Prostate gland (tissue), 2 donors: ENCODE measurements around the gene IRAK3. TPM values are rescaled to one million over a fixed set of nuclear protein-coding genes. Genes with fewer than 3 reads are reported as not detected.

ENCODE experiments used
- DNase-seq: peaks from one replicate; pipeline ENCODE4 v3.0.0-alpha.2; 2019; ENCODE audit warnings: low spot score
- H3K27ac ChIP-seq, 2 donors: fragments of 200-600 bp; sonication (generic); 2 replicates each; pipeline ENCODE4 v1.5.1; 2017 to 2019
- H3K27me3 ChIP-seq: fragments of 200-600 bp; sonication (generic); replicated peaks from 2 replicates; pipeline ENCODE4 v1.5.1; 2019; ENCODE audit not compliant: insufficient read depth
- H3K36me3 ChIP-seq, 2 donors: fragments of 200-600 bp; sonication (generic); 1 replicate in 1 of 2; 2 replicates in 1 of 2; pipeline versions ENCODE4 v1.5.1 to v1.8.1; 2017 to 2019
- H3K4me1 ChIP-seq: fragments of 200-600 bp; sonication (generic); replicated peaks from 2 replicates; pipeline ENCODE4 v1.5.1; 2019
- H3K4me3 ChIP-seq, 2 donors: fragments of 200-600 bp; sonication (generic); 2 replicates each; pipeline ENCODE4 v1.5.1; 2017 to 2019
- H3K9me3 ChIP-seq: fragments of 200-600 bp; sonication (generic); 2 replicates; pipeline ENCODE4 v1.5.1; 2017
- POLR2A ChIP-seq: fragments of 450-650 bp; IDR thresholded peaks from one replicate; pipeline ENCODE4 v1.6.1; 2016; ENCODE audit warnings: antibody characterized with exemption, mild to moderate bottlenecking
- POLR2AphosphoS5 ChIP-seq: sonication (generic); formaldehyde crosslinking; IDR thresholded peaks from one replicate; pipeline ENCODE4 v1.6.1; 2017; ENCODE audit warnings: antibody characterized with exemption
- WGBS: methylation state at CpG from one replicate; pipeline ENCODE4 v1.1.5; 2018; 5-methylcytosine and 5-hydroxymethylcytosine counted together
- intact Hi-C: fragments of 100-400 bp; cut with DNase I; formaldehyde crosslinking; loops from one replicate; pipeline ENCODE4 v1.14.2; 2022
- total RNA-seq, 2 donors: library from RNA; depleted of rRNA; stranded (reverse); fragments of >200 nt; gene quantifications; one replicate each; pipeline ENCODE4 v1.1.0, GENCODE V29; 2016
- TF ChIP-seq, protein P1 (sequence below), 4 experiments: fragments of 200-600 bp in 2 of 4; fragments of 450-650 bp in 2 of 4; sonication (generic) in 2 of 4; IDR thresholded peaks; 1 replicate in 3 of 4; 2 replicates in 1 of 4; pipeline ENCODE4 v1.5.1; 2016 to 2019; ENCODE audit warnings: antibody characterized with exemption in 4 of 4, mild to moderate bottlenecking in 2 of 4, moderate library complexity in 2 of 4

IRAK3 gene
- total RNA-seq, 2 donors from 2014 or later, result 4.5 to 9.5 TPM

GRCh38 chr12:66142826-66143225 lies 46.2 kb upstream of the IRAK3 start:
- no peak overlapping the region for H3K4me3 ChIP-seq
- intact Hi-C loops, result loop anchor here (10.0 kb wide), 1 partner anchor 162 kb away; the partner anchor contains the start of gene HELB
- H3K27me3 ChIP-seq, result no peaks in the 10 kb centered on the region
- no peaks in the 10 kb centered on the region for H3K9me3 ChIP-seq
- peaks cover 0 to 16% of the 10 kb centered on the region in 2 donors for H3K36me3 ChIP-seq
- H3K27ac ChIP-seq, result no peak overlapping the region
- no peak for DNase-seq
- peaks cover 3% of the 10 kb centered on the region for H3K4me1 ChIP-seq
- TF ChIP-seq, protein P1, sequence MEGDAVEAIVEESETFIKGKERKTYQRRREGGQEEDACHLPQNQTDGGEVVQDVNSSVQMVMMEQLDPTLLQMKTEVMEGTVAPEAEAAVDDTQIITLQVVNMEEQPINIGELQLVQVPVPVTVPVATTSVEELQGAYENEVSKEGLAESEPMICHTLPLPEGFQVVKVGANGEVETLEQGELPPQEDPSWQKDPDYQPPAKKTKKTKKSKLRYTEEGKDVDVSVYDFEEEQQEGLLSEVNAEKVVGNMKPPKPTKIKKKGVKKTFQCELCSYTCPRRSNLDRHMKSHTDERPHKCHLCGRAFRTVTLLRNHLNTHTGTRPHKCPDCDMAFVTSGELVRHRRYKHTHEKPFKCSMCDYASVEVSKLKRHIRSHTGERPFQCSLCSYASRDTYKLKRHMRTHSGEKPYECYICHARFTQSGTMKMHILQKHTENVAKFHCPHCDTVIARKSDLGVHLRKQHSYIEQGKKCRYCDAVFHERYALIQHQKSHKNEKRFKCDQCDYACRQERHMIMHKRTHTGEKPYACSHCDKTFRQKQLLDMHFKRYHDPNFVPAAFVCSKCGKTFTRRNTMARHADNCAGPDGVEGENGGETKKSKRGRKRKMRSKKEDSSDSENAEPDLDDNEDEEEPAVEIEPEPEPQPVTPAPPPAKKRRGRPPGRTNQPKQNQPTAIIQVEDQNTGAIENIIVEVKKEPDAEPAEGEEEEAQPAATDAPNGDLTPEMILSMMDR (IDR thresholded peaks at IDR 0.05), result no peak

GRCh38 chr12:66143868-66144267 lies 45.1 kb upstream of the IRAK3 start:
- Histone ChIP-seq H3K27me3 (no peaks in the 10 kb centered on the region), H3K36me3 (peaks cover 0 to 16% of the 10 kb centered on the region in 2 donors), H3K4me1 (peaks cover 3% of the 10 kb centered on the region), H3K4me3 (no peak overlapping the region), H3K9me3 (no peaks in the 10 kb centered on the region), H3K27ac (no peak overlapping the region)
- intact Hi-C loops, result loop anchor here (10.0 kb wide), 1 partner anchor 161 kb away; the partner anchor contains the start of gene HELB
- TF ChIP-seq, protein P1 (IDR thresholded peaks at IDR 0.05), result no peak
- no peak for TF ChIP-seq POLR2AphosphoS5
- no peak for TF ChIP-seq POLR2A
- 93% methylated on average over 1 of the region's 1 CpG for WGBS
- no peak for DNase-seq

DNA sequence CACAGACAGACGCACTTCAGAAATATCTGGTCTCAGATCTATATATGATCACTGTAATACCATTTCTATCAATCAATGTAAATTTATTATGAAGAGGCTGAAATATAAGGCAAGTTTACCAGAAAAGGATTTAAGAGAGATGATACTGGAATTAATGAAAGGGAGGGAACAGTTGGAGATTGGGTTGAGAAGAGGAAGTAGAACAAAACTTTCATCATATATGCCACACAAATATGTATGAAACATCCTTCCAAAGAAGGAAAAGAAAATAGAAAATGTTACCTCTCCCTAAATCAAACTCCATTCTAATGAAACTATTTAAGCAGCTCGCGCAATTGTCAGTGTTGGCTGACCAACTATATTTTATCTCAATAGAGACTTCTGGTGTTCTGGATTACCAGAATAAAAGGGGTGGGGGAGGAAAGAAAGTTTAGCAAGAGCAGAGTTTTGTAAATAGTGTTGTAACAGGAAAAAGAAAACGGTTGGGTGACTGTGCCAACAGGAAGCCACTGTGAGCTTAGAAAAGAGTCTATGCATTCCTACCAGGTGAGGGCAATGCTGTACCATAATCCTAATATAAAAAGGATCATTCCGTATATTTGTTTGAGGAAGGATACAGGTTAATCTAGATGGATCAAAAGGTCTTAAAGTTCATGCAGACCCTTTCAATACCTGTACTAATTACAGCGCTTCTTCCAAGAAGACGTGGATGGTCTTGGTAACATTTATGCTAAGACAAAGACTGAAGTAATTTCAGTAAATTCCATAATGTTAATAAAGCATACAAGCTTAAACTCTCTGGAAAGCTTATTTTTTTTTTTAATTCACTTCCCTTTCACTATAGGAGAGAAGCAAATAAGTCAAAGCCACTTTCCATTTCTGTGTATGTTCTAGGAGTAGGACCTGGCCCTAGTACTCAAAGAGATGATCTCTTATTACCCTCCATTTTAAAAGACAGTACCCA lies 43.9 kb upstream of the IRAK3 start:
- DNase-seq, result peak; percentile 62
- Histone ChIP-seq H3K27me3 (no peaks in the 10 kb centered on the region), H3K4me1 (peaks cover 3% of the 10 kb centered on the region), H3K27ac (peak overlapping the region; percentile 12 to 38), H3K4me3 (no peak overlapping the region), H3K36me3 (peaks cover 0 to 7% of the 10 kb centered on the region in 2 donors), H3K9me3 (no peaks in the 10 kb centered on the region)
- intact Hi-C loops, result loop anchor here (10.0 kb wide), 1 partner anchor 160 kb away; the partner anchor contains the start of gene HELB
- WGBS, result 42% methylated on average over 7 of the region's 7 CpGs
- TF ChIP-seq POLR2A (no peak), POLR2AphosphoS5 (peak; percentile 80)
- TF ChIP-seq, protein P1 (IDR thresholded peaks at IDR 0.05), result peak in 3 of 4 experiments; percentile 49 to 71 (median 60)

- no peaks in the 10 kb centered on the region for H3K36me3 ChIP-seq
- H3K9me3 ChIP-seq, result no peaks in the 10 kb centered on the region
- H3K27ac ChIP-seq, result no peak overlapping the region
- WGBS, result 81% methylated on average over 5 of the region's 5 CpGs
- H3K4me1 ChIP-seq, result peaks cover 6% of the 10 kb centered on the region
- intact Hi-C loops, result loop anchor here (10.0 kb wide), 1 partner anchor 155 kb away; the partner anchor contains the start of gene HELB
- DNase-seq, result no peak
- H3K27me3 ChIP-seq, result no peaks in the 10 kb centered on the region
- TF ChIP-seq POLR2AphosphoS5 (no peak), POLR2A (no peak)
- TF ChIP-seq, protein P1 (IDR thresholded peaks at IDR 0.05), result no peak
- no peak overlapping the region for H3K4me3 ChIP-seq
Observed at GRCh38 chr12:66149702-66150398, 39.2 kb upstream of the IRAK3 start.
